Bone marrow (tissue), 2 donors: ENCODE results near the gene USH2A.
"Not testable (repeated sequence)": the region's sequence is repeated elsewhere in the genome, so short reads cannot be mapped to it uniquely, and the experiment has no call there.

Experiments
- DNase-seq, 2 donors: peaks; one replicate each; lab custom pipeline; 2025; lab: John Stamatoyannopoulos, UW

The USH2A gene

GRCh38 chr1:216410026-216410425, 13.2 kb downstream of the USH2A start:
- no peak for DNase-seq

GRCh38 chr1:216390956-216391355, 32.3 kb downstream of the USH2A start:
- no peak for DNase-seq

- no peak for DNase-seq
These were observed 33.5 kb downstream of the USH2A start for GRCh38 chr1:216389774-216390173.

GRCh38 chr1:216388558-216388957, 34.7 kb downstream of the USH2A start:
- DNase-seq: no peak

- DNase-seq: no peak
These were observed 35.5 kb downstream of the USH2A start for GRCh38 chr1:216387782-216388181.

GRCh38 chr1:216379441-216379840, 43.8 kb downstream of the USH2A start:
- no peak for DNase-seq

GRCh38 chr1:216368249-216368648, 55.0 kb downstream of the USH2A start:
- DNase-seq: no peak

- DNase-seq: no peak
These were observed 56.3 kb downstream of the USH2A start for GRCh38 chr1:216366979-216367378.

GRCh38 chr1:216356945-216357344, 66.3 kb downstream of the USH2A start:
- no peak for DNase-seq

- DNase-seq: no peak
These were observed 73.1 kb downstream of the USH2A start for GRCh38 chr1:216350186-216350585.

GRCh38 chr1:216346526-216346925, 76.7 kb downstream of the USH2A start:
- DNase-seq: no peak

GRCh38 chr1:216340542-216340941, 82.7 kb downstream of the USH2A start:
- DNase-seq: not testable (repeated sequence)

GRCh38 chr1:216332462-216332861, 90.8 kb downstream of the USH2A start:
- DNase-seq: no peak

- no peak for DNase-seq
These were observed 91.2 kb downstream of the USH2A start for GRCh38 chr1:216332003-216332402.

- no peak for DNase-seq
These were observed 92.0 kb downstream of the USH2A start for GRCh38 chr1:216331211-216331610.

GRCh38 chr1:216330262-216330661, 93.0 kb downstream of the USH2A start:
- no peak for DNase-seq

GRCh38 chr1:216325946-216326345, 97.3 kb downstream of the USH2A start:
- no peak for DNase-seq

GRCh38 chr1:216325336-216325735, 97.9 kb downstream of the USH2A start:
- DNase-seq: no peak

GRCh38 chr1:216323344-216323743, 99.9 kb downstream of the USH2A start:
- no peak for DNase-seq

- no peak for DNase-seq
These were observed 108.7 kb downstream of the USH2A start for GRCh38 chr1:216314379-216315095.

- no peak for DNase-seq
These were observed 112.5 kb downstream of the USH2A start for GRCh38 chr1:216310776-216311175.

- no peak for DNase-seq
These were observed 116.4 kb downstream of the USH2A start for GRCh38 chr1:216306830-216307229.

GRCh38 chr1:216303690-216304089, 119.6 kb downstream of the USH2A start:
- DNase-seq: no peak

GRCh38 chr1:216293683-216294082, 129.6 kb downstream of the USH2A start:
- DNase-seq: no peak
